Neural cell (in vitro differentiated cells): Measurements from ENCODE around the gene EHD4. TPM values are rescaled to one million over a fixed set of nuclear protein-coding genes. Genes with fewer than 3 reads are reported as not detected.

Experiments
- H2AFZ ChIP-seq: fragments of 200-600, 300-800 bp; sonication (generic), shearing (Covaris generic); 2 replicates; pipeline ENCODE4 v1.6.0; 2014; ENCODE audit warnings: low read depth, mild to moderate bottlenecking, antibody characterized with exemption, low read length, moderate library complexity
- H3F3A ChIP-seq: fragments of 200-600 bp; shearing (Covaris generic); 2 replicates; pipeline ENCODE4 v1.6.1; 2016; ENCODE audit warnings: mild to moderate bottlenecking, moderate library complexity, mixed read lengths, antibody characterized with exemption, low read length; ENCODE audit not compliant: insufficient read depth, poor library complexity, severe bottlenecking
- H3K27ac ChIP-seq: fragments of 200-600, 300-800 bp; sonication (generic), shearing (Covaris generic); 2 replicates; pipeline ENCODE4 v1.5.1; 2014; ENCODE audit warnings: mild to moderate bottlenecking, low read length, moderate library complexity
- H3K27me3 ChIP-seq: fragments of 300-800, 200-600 bp; sonication (generic), shearing (Covaris generic); 2 replicates; pipeline ENCODE4 v1.6.0; 2014; ENCODE audit warnings: mild to moderate bottlenecking, low read depth, low read length, moderate library complexity; ENCODE audit not compliant: insufficient read depth
- H3K36me3 ChIP-seq: fragments of 300-800, 200-600 bp; sonication (generic), shearing (Covaris generic); 2 replicates; pipeline ENCODE4 v1.5.1; 2014; ENCODE audit warnings: mild to moderate bottlenecking, antibody characterized with exemption, low read length, moderate library complexity; ENCODE audit not compliant: insufficient read depth
- H3K4me2 ChIP-seq: fragments of 300-800, 200-600 bp; sonication (generic), shearing (Covaris generic); 2 replicates; pipeline ENCODE4 v1.6.0; 2014; ENCODE audit warnings: mild to moderate bottlenecking, low read length
- H3K4me3 ChIP-seq: fragments of 300-800, 200-600 bp; sonication (generic), shearing (Covaris generic); 2 replicates; pipeline ENCODE4 v1.5.1; 2014; ENCODE audit warnings: mild to moderate bottlenecking, low read length, moderate library complexity
- H3K79me2 ChIP-seq: fragments of 200-600 bp; shearing (Covaris generic); replicated peaks from 2 replicates; pipeline ENCODE4 v1.6.0; 2014; ENCODE audit warnings: mild to moderate bottlenecking, low read length, moderate library complexity; ENCODE audit not compliant: insufficient read depth
- H3K9ac ChIP-seq: fragments of 300-800, 200-600 bp; sonication (generic), shearing (Covaris generic); 2 replicates; pipeline ENCODE4 v1.6.1; 2016; ENCODE audit warnings: mild to moderate bottlenecking, low read length, mixed read lengths
- H3K9me2 ChIP-seq: fragments of 200-600 bp; shearing (Covaris generic); 2 replicates; pipeline ENCODE4 v1.6.1; 2016; ENCODE audit warnings: mild to moderate bottlenecking, low read length, mixed read lengths; ENCODE audit not compliant: insufficient read depth
- H3K9me3 ChIP-seq: fragments of 200-600, 300-800 bp; sonication (generic), shearing (Covaris generic); 2 replicates; pipeline ENCODE4 v1.6.1; 2016; ENCODE audit warnings: mild to moderate bottlenecking, mixed run types, low read length, moderate library complexity, mixed read lengths
- H4K20me1 ChIP-seq: fragments of 200-600 bp; shearing (Covaris generic); 2 replicates; pipeline ENCODE4 v1.6.1; 2016; ENCODE audit warnings: mild to moderate bottlenecking, mixed run types; ENCODE audit not compliant: insufficient read depth
- CTCF ChIP-seq: fragments of 450-650 bp; IDR thresholded peaks from 2 replicates; pipeline ENCODE4 v1.5.1; 2014; ENCODE audit warnings: antibody characterized with exemption, mild to moderate bottlenecking, moderate library complexity; ENCODE audit not compliant: poor library complexity, severe bottlenecking
- EP300 ChIP-seq: fragments of 450-650 bp; conservative IDR thresholded peaks from 2 replicates; pipeline ENCODE4 v1.6.1; 2014; ENCODE audit warnings: antibody characterized with exemption, mild to moderate bottlenecking, moderate library complexity; ENCODE audit not compliant: poor library complexity, severe bottlenecking
- EZH2 ChIP-seq: fragments of 200-600, 300-800 bp; shearing (Covaris generic), sonication (generic); IDR thresholded peaks from 2 replicates; pipeline ENCODE4 v1.6.1; 2014; ENCODE audit warnings: antibody characterized with exemption, low read length, borderline replicate concordance, mild to moderate bottlenecking; ENCODE audit not compliant: insufficient read depth, poor library complexity, severe bottlenecking
- MXI1 ChIP-seq: fragments of 450-650 bp; conservative IDR thresholded peaks from 2 replicates; pipeline ENCODE4 v1.6.1; 2014; ENCODE audit warnings: antibody characterized with exemption, mild to moderate bottlenecking; ENCODE audit not compliant: poor library complexity, severe bottlenecking
- POLR2AphosphoS5 ChIP-seq: IDR thresholded peaks from 2 replicates; pipeline ENCODE4 v1.6.1; 2012
- RAD21 ChIP-seq: fragments of 450-650 bp; conservative IDR thresholded peaks from 2 replicates; pipeline ENCODE4 v1.6.1; 2014; ENCODE audit warnings: antibody characterized with exemption, mild to moderate bottlenecking, moderate library complexity
- REST ChIP-seq: IDR thresholded peaks from 2 replicates; pipeline ENCODE4 v1.6.1; 2012; ENCODE audit warnings: borderline replicate concordance
- SMC3 ChIP-seq: fragments of 450-650 bp; conservative IDR thresholded peaks from 2 replicates; pipeline ENCODE4 v1.6.1; 2014; ENCODE audit warnings: antibody characterized with exemption, mild to moderate bottlenecking, moderate library complexity; ENCODE audit not compliant: poor library complexity
- TAF1 ChIP-seq: IDR thresholded peaks from 2 replicates; pipeline ENCODE4 v1.6.1; 2012; ENCODE audit warnings: low read depth
- polyA plus RNA-seq: library from polyadenylated mRNA; depleted of rRNA; stranded (reverse); fragments of >200 nt; gene quantifications from 2 replicates; pipeline ENCODE4 v1.2.3, GENCODE V29; 2014

EHD4 gene
- polyA plus RNA-seq, 1 donor from 2014 or later = 0.09 TPM

- no peak for TF ChIP-seq RAD21
- no peak for TF ChIP-seq CTCF
- no peak for TF ChIP-seq SMC3
- H3K4me2 ChIP-seq = no peak overlapping the region
- no peak overlapping the region for H3K27ac ChIP-seq
- no peaks in the 10 kb centered on the region for H4K20me1 ChIP-seq
- H3K9ac ChIP-seq = no peak overlapping the region
- no peaks in the 10 kb centered on the region for H3K9me2 ChIP-seq
- no peaks in the 10 kb centered on the region for H3F3A ChIP-seq
- H2AFZ ChIP-seq = no peak overlapping the region
- no peaks in the 10 kb centered on the region for H3K27me3 ChIP-seq
- no peaks in the 10 kb centered on the region for H3K79me2 ChIP-seq
- H3K9me3 ChIP-seq = no peaks in the 10 kb centered on the region
- no peak overlapping the region for H3K4me3 ChIP-seq
- H3K36me3 ChIP-seq = no peaks in the 10 kb centered on the region
Observed at GRCh38 chr15:42016971-42017370, 44.6 kb upstream of the EHD4 start.

- Histone ChIP-seq H3K79me2 (no peaks in the 10 kb centered on the region), H3K4me3 (no peak overlapping the region), H3K4me2 (no peak overlapping the region), H3K27me3 (no peaks in the 10 kb centered on the region), H3K36me3 (no peaks in the 10 kb centered on the region), H4K20me1 (no peaks in the 10 kb centered on the region), H3K9me2 (no peaks in the 10 kb centered on the region), H3K9me3 (no peaks in the 10 kb centered on the region), H3K27ac (no peak overlapping the region), H3K9ac (no peak overlapping the region), H3F3A (no peaks in the 10 kb centered on the region), H2AFZ (no peak overlapping the region)
- TF ChIP-seq SMC3 = no peak
Observed at GRCh38 chr15:42014406-42014805, 42.0 kb upstream of the EHD4 start.

- H3K79me2 ChIP-seq = no peaks in the 10 kb centered on the region
- no peak overlapping the region for H3K4me3 ChIP-seq
- no peaks in the 10 kb centered on the region for H3K27me3 ChIP-seq
- H3K9me3 ChIP-seq = no peaks in the 10 kb centered on the region
- no peak for TF ChIP-seq TAF1
- H3F3A ChIP-seq = no peaks in the 10 kb centered on the region
- H3K36me3 ChIP-seq = no peaks in the 10 kb centered on the region
- no peaks in the 10 kb centered on the region for H4K20me1 ChIP-seq
- H3K9me2 ChIP-seq = no peaks in the 10 kb centered on the region
- no peak overlapping the region for H3K4me2 ChIP-seq
- no peak overlapping the region for H3K9ac ChIP-seq
- H2AFZ ChIP-seq = no peak overlapping the region
- H3K27ac ChIP-seq = no peak overlapping the region
Observed at GRCh38 chr15:42012928-42013482, 40.6 kb upstream of the EHD4 start.

- H3K9ac ChIP-seq = no peak overlapping the region
- no peaks in the 10 kb centered on the region for H3K9me2 ChIP-seq
- no peaks in the 10 kb centered on the region for H4K20me1 ChIP-seq
- no peak overlapping the region for H2AFZ ChIP-seq
- no peak overlapping the region for H3K4me3 ChIP-seq
- H3K79me2 ChIP-seq = no peaks in the 10 kb centered on the region
- no peaks in the 10 kb centered on the region for H3K36me3 ChIP-seq
- TF ChIP-seq RAD21 (no peak), CTCF (no peak), EZH2 (no peak), EP300 (no peak), SMC3 (no peak), REST (no peak), MXI1 (no peak), TAF1 (no peak), POLR2AphosphoS5 (no peak)
- no peaks in the 10 kb centered on the region for H3F3A ChIP-seq
- H3K9me3 ChIP-seq = no peaks in the 10 kb centered on the region
- H3K27me3 ChIP-seq = no peaks in the 10 kb centered on the region
- H3K4me2 ChIP-seq = no peak overlapping the region
- no peak overlapping the region for H3K27ac ChIP-seq
Observed at GRCh38 chr15:42012241-42012640, 39.9 kb upstream of the EHD4 start.
